Mesendoderm (in vitro differentiated cells): ENCODE results near the gene C5orf63.
"Not testable (repeated sequence)": the region's sequence is repeated elsewhere in the genome, so short reads cannot be mapped to it uniquely, and the experiment has no call there.

Experiments
- DNase-seq: peaks from one replicate; pipeline ENCODE4 v3.0.0; 2013
- H2AK5ac ChIP-seq: 2 replicates; pipeline ENCODE4 v1.6.1; 2013; ENCODE audit warnings: low read length, inconsistent platforms
- H2BK120ac ChIP-seq: 2 replicates; pipeline ENCODE4 v1.6.1; 2013; ENCODE audit warnings: low read depth, mild to moderate bottlenecking, low read length, moderate library complexity, mixed read lengths
- H2BK15ac ChIP-seq: replicated peaks from 2 replicates; pipeline ENCODE4 v1.6.1; 2013; ENCODE audit warnings: low read depth, mild to moderate bottlenecking, moderate library complexity
- H2BK5ac ChIP-seq: 2 replicates; pipeline ENCODE4 v1.6.1; 2013; ENCODE audit warnings: low read length, inconsistent platforms
- H3K18ac ChIP-seq: 2 replicates; pipeline ENCODE4 v1.6.1; 2013; ENCODE audit warnings: mild to moderate bottlenecking, low read length, mixed read lengths
- H3K23ac ChIP-seq: one replicate; pipeline ENCODE4 v1.6.1; 2013; ENCODE audit warnings: low read length
- H3K27ac ChIP-seq: 2 replicates; pipeline ENCODE4 v1.5.1; 2013; ENCODE audit warnings: low read depth, mild to moderate bottlenecking, inconsistent platforms, low read length, moderate library complexity
- H3K27me3 ChIP-seq: 2 replicates; pipeline ENCODE4 v1.6.1; 2013; ENCODE audit warnings: low read length, control low read depth, mild to moderate bottlenecking, inconsistent platforms; ENCODE audit not compliant: insufficient read depth, poor library complexity
- H3K36me3 ChIP-seq: 2 replicates; pipeline ENCODE4 v1.6.1; 2013; ENCODE audit warnings: low read length, inconsistent platforms; ENCODE audit not compliant: control insufficient read depth, insufficient read depth
- H3K4ac ChIP-seq: one replicate; pipeline ENCODE4 v1.6.1; 2013; ENCODE audit warnings: low read depth, mild to moderate bottlenecking, low read length, moderate library complexity
- H3K4me1 ChIP-seq: 2 replicates; pipeline ENCODE4 v1.6.1; 2013; ENCODE audit warnings: low read depth, low read length, inconsistent platforms; ENCODE audit not compliant: control insufficient read depth
- H3K4me2 ChIP-seq: 2 replicates; pipeline ENCODE4 v1.6.1; 2013; ENCODE audit warnings: low read length
- H3K4me3 ChIP-seq: 2 replicates; pipeline ENCODE4 v1.5.1; 2013; ENCODE audit warnings: mild to moderate bottlenecking, low read length
- H3K56ac ChIP-seq: one replicate; pipeline ENCODE4 v1.6.1; 2013; ENCODE audit warnings: low read length
- H3K79me1 ChIP-seq: 2 replicates; pipeline ENCODE4 v1.6.1; 2013; ENCODE audit warnings: low read length, inconsistent platforms
- H3K79me2 ChIP-seq: 2 replicates; pipeline ENCODE4 v1.6.1; 2013; ENCODE audit warnings: mild to moderate bottlenecking, low read length; ENCODE audit not compliant: control insufficient read depth, insufficient read depth
- H3K9ac ChIP-seq: 2 replicates; pipeline ENCODE4 v1.6.1; 2013; ENCODE audit warnings: low read length, inconsistent platforms
- H4K5ac ChIP-seq: one replicate; pipeline ENCODE4 v1.6.1; 2013; ENCODE audit warnings: low read length
- H4K8ac ChIP-seq: one replicate; pipeline ENCODE4 v1.6.1; 2013; ENCODE audit warnings: low read depth, mild to moderate bottlenecking, control low read depth, low read length, moderate library complexity
- WGBS: extraction: QIAGEN DNeasy Blood & Tissue Kit; methylation state at CpG from one replicate; pipeline ENCODE4 v1.1.7; 2013; ENCODE audit warnings: low lambda C conversion rate, missing lambda C conversion rate; ENCODE audit not compliant: insufficient coverage; ENCODE audit errors: extremely low coverage; 5-methylcytosine and 5-hydroxymethylcytosine counted together

Gene C5orf63

DNA sequence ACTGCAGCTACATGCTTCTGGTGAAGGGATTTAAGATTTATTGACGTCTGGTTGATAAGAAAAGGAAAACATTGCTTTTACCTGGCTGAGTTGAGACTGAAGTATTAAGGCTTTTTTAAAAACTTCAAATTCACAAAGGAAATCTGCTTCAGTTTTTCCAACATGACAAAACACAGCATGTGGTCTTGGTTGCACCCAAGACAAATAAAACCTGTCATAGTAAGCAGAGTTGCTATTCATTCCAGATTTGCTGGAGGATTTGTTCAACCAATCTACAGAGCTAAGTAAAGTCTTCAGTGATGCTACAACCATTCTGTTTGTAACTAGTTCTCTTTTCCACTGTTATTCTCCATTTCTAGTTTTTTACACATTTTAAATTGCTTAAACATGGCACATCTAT is 11.3 kb downstream of the C5orf63 start:
- no peak overlapping the region for H2BK15ac ChIP-seq
- H3K4me2 ChIP-seq = no peak overlapping the region
- no peak overlapping the region for H3K23ac ChIP-seq
- H3K4me1 ChIP-seq = no peaks in the 10 kb centered on the region
- no peaks in the 10 kb centered on the region for H3K79me1 ChIP-seq
- no peak overlapping the region for H3K4ac ChIP-seq
- no peak overlapping the region for H3K4me3 ChIP-seq
- H3K36me3 ChIP-seq = no peaks in the 10 kb centered on the region
- H4K8ac ChIP-seq = no peak overlapping the region
- H2AK5ac ChIP-seq = no peak overlapping the region
- no peak for DNase-seq
- no peak overlapping the region for H4K5ac ChIP-seq
- no peak overlapping the region for H3K9ac ChIP-seq
- no peak overlapping the region for H2BK5ac ChIP-seq
- H3K27me3 ChIP-seq = no peaks in the 10 kb centered on the region
- WGBS = no CpG with 5 or more reads among the region's 1 CpG
- no peak overlapping the region for H2BK120ac ChIP-seq
- H3K56ac ChIP-seq = no peak overlapping the region
- H3K18ac ChIP-seq = no peak overlapping the region
- no peaks in the 10 kb centered on the region for H3K79me2 ChIP-seq
- H3K27ac ChIP-seq = no peak overlapping the region

- H2BK15ac ChIP-seq = no peak overlapping the region
- H2BK120ac ChIP-seq = no peak overlapping the region
- H3K27ac ChIP-seq = no peak overlapping the region
- H3K4ac ChIP-seq = no peak overlapping the region
- H3K36me3 ChIP-seq = no peaks in the 10 kb centered on the region
- no peak overlapping the region for H4K8ac ChIP-seq
- H3K56ac ChIP-seq = no peak overlapping the region
- no peak overlapping the region for H3K18ac ChIP-seq
- H3K4me2 ChIP-seq = no peak overlapping the region
- DNase-seq = no peak
- no peaks in the 10 kb centered on the region for H3K79me2 ChIP-seq
- H3K79me1 ChIP-seq = no peaks in the 10 kb centered on the region
- H2BK5ac ChIP-seq = no peak overlapping the region
- H3K23ac ChIP-seq = no peak overlapping the region
- H3K27me3 ChIP-seq = no peaks in the 10 kb centered on the region
- WGBS = no CpG with 5 or more reads among the region's 1 CpG
- H4K5ac ChIP-seq = no peak overlapping the region
- H2AK5ac ChIP-seq = no peak overlapping the region
- no peaks in the 10 kb centered on the region for H3K4me1 ChIP-seq
- H3K4me3 ChIP-seq = no peak overlapping the region
- no peak overlapping the region for H3K9ac ChIP-seq
These were observed 11.8 kb downstream of the C5orf63 start for GRCh38 chr5:127061537-127061936.

GRCh38 chr5:127060470-127060985 is 12.8 kb downstream of the C5orf63 start:
- Histone ChIP-seq H3K36me3 (no peaks in the 10 kb centered on the region), H3K18ac (no peak overlapping the region), H4K8ac (no peak overlapping the region), H3K9ac (no peak overlapping the region), H3K4ac (no peak overlapping the region), H3K4me1 (no peaks in the 10 kb centered on the region), H2BK120ac (no peak overlapping the region), H3K56ac (no peak overlapping the region), H2BK15ac (no peak overlapping the region), H2BK5ac (no peak overlapping the region), H3K27ac (no peak overlapping the region), H3K27me3 (no peaks in the 10 kb centered on the region), H3K79me2 (no peaks in the 10 kb centered on the region), H2AK5ac (no peak overlapping the region), H4K5ac (no peak overlapping the region), H3K23ac (no peak overlapping the region), H3K4me3 (no peak overlapping the region), H3K4me2 (no peak overlapping the region), H3K79me1 (no peaks in the 10 kb centered on the region)
- DNase-seq = no peak
- no CpG with 5 or more reads among the region's 1 CpG for WGBS

DNA sequence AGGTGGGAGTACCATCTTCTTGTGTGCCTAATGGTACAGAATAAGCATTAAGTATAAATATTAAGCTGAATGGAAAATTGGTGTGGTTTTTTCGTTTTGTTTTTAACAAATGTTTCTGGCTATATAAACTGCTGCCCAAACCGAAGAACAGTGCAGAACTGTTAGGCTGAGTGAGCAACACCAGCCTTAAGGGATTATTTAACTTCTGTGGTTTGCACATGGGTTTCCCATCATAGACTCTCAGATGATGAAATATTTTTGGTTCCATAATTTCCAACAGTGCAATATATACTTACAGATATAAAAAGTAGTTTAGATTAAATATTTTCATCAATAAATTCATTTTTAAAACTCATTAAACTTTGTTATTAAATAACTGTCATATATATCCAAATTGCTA is 16.4 kb downstream of the C5orf63 start:
- H2AK5ac ChIP-seq = no peak overlapping the region
- no peaks in the 10 kb centered on the region for H3K27me3 ChIP-seq
- H3K9ac ChIP-seq = no peak overlapping the region
- no peak overlapping the region for H4K8ac ChIP-seq
- no peak overlapping the region for H3K4ac ChIP-seq
- no peak overlapping the region for H2BK5ac ChIP-seq
- no peak overlapping the region for H3K56ac ChIP-seq
- no peak overlapping the region for H2BK120ac ChIP-seq
- 100% methylated on average over 1 of the region's 2 CpGs for WGBS
- H3K79me1 ChIP-seq = no peaks in the 10 kb centered on the region
- no peaks in the 10 kb centered on the region for H3K4me1 ChIP-seq
- H3K18ac ChIP-seq = no peak overlapping the region
- no peaks in the 10 kb centered on the region for H3K79me2 ChIP-seq
- H3K36me3 ChIP-seq = no peaks in the 10 kb centered on the region
- H3K23ac ChIP-seq = no peak overlapping the region
- H2BK15ac ChIP-seq = no peak overlapping the region
- no peak for DNase-seq
- H3K4me2 ChIP-seq = no peak overlapping the region
- no peak overlapping the region for H3K4me3 ChIP-seq
- no peak overlapping the region for H3K27ac ChIP-seq
- no peak overlapping the region for H4K5ac ChIP-seq

GRCh38 chr5:127055880-127056653 is 17.2 kb downstream of the C5orf63 start:
- Histone ChIP-seq H3K18ac (no peak overlapping the region), H3K36me3 (no peaks in the 10 kb centered on the region), H3K4me3 (no peak overlapping the region), H3K79me1 (no peaks in the 10 kb centered on the region), H3K9ac (no peak overlapping the region), H4K8ac (no peak overlapping the region), H2BK120ac (no peak overlapping the region), H2BK15ac (no peak overlapping the region), H3K27ac (no peak overlapping the region), H4K5ac (no peak overlapping the region), H3K56ac (no peak overlapping the region), H2AK5ac (no peak overlapping the region), H3K23ac (no peak overlapping the region), H3K79me2 (no peaks in the 10 kb centered on the region), H2BK5ac (no peak overlapping the region), H3K27me3 (no peaks in the 10 kb centered on the region), H3K4ac (no peak overlapping the region), H3K4me1 (no peaks in the 10 kb centered on the region), H3K4me2 (no peak overlapping the region)
- no CpG with 5 or more reads among the region's 3 CpGs for WGBS
- no peak for DNase-seq

DNA sequence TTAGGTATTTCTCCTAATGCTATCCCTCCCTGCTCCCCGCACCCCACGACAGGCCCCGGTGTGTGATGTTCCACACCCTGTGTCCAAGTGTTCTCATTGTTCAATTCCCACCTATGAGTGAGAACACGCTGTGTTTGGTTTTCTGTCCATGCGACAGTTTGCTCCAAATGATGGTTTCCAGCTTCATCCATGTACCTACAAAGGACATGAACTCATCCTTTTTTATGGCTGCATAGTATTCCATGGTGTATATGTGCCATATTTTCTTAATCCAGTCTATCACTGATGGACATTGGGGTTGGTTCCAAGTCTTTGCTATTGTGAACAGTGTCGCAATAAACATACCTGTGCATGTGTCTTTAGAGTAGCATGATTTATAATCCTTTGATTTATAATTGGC is 19.8 kb downstream of the C5orf63 start:
- H3K27me3 ChIP-seq, H3K4me2 ChIP-seq, H4K5ac ChIP-seq, H3K9ac ChIP-seq, H3K4me1 ChIP-seq, H3K4ac ChIP-seq, DNase-seq, H2BK5ac ChIP-seq, H4K8ac ChIP-seq, H2AK5ac ChIP-seq, H3K4me3 ChIP-seq, H3K18ac ChIP-seq, H3K56ac ChIP-seq, H3K27ac ChIP-seq, H3K79me1 ChIP-seq, H3K36me3 ChIP-seq, H3K79me2 ChIP-seq, H3K23ac ChIP-seq, H2BK15ac ChIP-seq, H2BK120ac ChIP-seq: not testable (repeated sequence)
- WGBS = no CpG with 5 or more reads among the region's 6 CpGs
